AG08395 (cell line): ENCODE measurements around the gene CALHM1.
"Not testable (repeated sequence)": the region's sequence is repeated elsewhere in the genome, so short reads cannot be mapped to it uniquely, and the experiment has no call there.

Experiments
- DNase-seq: peaks from one replicate; pipeline ENCODE4 v3.0.0; 2012; ENCODE audit warnings: mixed read lengths, low spot score

The CALHM1 gene

GRCh38 chr10:103458720-103459119 lies at the start of gene CALHM1:
Gene CALHM1, minus strand, starts transcription at chr10:103458900. Its CDS starts 149 bp downstream, at chr10:103458751.
- DNase-seq, result no peak

GRCh38 chr10:103507235-103508191 lies 48.8 kb upstream of the CALHM1 start:
- no peak for DNase-seq

- no peak for DNase-seq
Observed at GRCh38 chr10:103506061-103506460, 47.4 kb upstream of the CALHM1 start.

- DNase-seq, result no peak
Observed at GRCh38 chr10:103504181-103504783, 45.6 kb upstream of the CALHM1 start.

GRCh38 chr10:103503777-103504176 lies 45.1 kb upstream of the CALHM1 start:
- DNase-seq, result not testable (repeated sequence)

GRCh38 chr10:103502849-103503660 lies 44.4 kb upstream of the CALHM1 start:
- DNase-seq, result no peak

GRCh38 chr10:103501186-103501585 lies 42.5 kb upstream of the CALHM1 start:
- DNase-seq, result no peak

GRCh38 chr10:103500481-103500880 lies 41.8 kb upstream of the CALHM1 start:
- no peak for DNase-seq

- no peak for DNase-seq
Observed at GRCh38 chr10:103499881-103500280, 41.2 kb upstream of the CALHM1 start.

GRCh38 chr10:103498936-103499638 lies 40.4 kb upstream of the CALHM1 start:
- no peak for DNase-seq

- no peak for DNase-seq
Observed at GRCh38 chr10:103497161-103497915, 38.6 kb upstream of the CALHM1 start.

- no peak for DNase-seq
Observed at GRCh38 chr10:103495321-103495720, 36.6 kb upstream of the CALHM1 start.

GRCh38 chr10:103493916-103494877 lies 35.5 kb upstream of the CALHM1 start:
- DNase-seq, result no peak

GRCh38 chr10:103493362-103493915 lies 34.7 kb upstream of the CALHM1 start, which contains the start of gene NEURL1:
Gene NEURL1, plus strand, starts transcription at chr10:103493705. Its CDS starts 683 bp downstream, at chr10:103494388.
- no peak for DNase-seq

GRCh38 chr10:103492655-103493261 lies 34.1 kb upstream of the CALHM1 start:
- no peak for DNase-seq

- peak; percentile 91 for DNase-seq
Observed at GRCh38 chr10:103491729-103492364, 33.1 kb upstream of the CALHM1 start.

GRCh38 chr10:103490986-103491314 lies 32.2 kb upstream of the CALHM1 start:
- DNase-seq, result no peak

- DNase-seq, result no peak
Observed at GRCh38 chr10:103487410-103487708, 28.7 kb upstream of the CALHM1 start.
